Ectodermal cell (in vitro differentiated cells): ENCODE data around the gene DCAF12.

ENCODE experiments used
- H3K27ac ChIP-seq: 2 replicates; pipeline ENCODE4 v1.7.0; 2013; ENCODE audit warnings: mild to moderate bottlenecking, low read depth, low read length; ENCODE audit not compliant: insufficient read depth, poor library complexity, severe bottlenecking
- H3K27me3 ChIP-seq: 2 replicates; pipeline ENCODE4 v1.7.0; 2013; ENCODE audit warnings: mild to moderate bottlenecking, low read length; ENCODE audit not compliant: insufficient read depth, control insufficient read depth, poor library complexity, severe bottlenecking
- H3K36me3 ChIP-seq: one replicate; pipeline ENCODE4 v1.7.0; 2013; ENCODE audit warnings: low read length; ENCODE audit not compliant: control insufficient read depth, insufficient read depth
- H3K4me1 ChIP-seq: one replicate; pipeline ENCODE4 v1.7.0; 2013; ENCODE audit warnings: low read length; ENCODE audit not compliant: control insufficient read depth, insufficient read depth
- H3K4me3 ChIP-seq: 2 replicates; pipeline ENCODE4 v1.7.0; 2013; ENCODE audit warnings: low read depth, low read length, control low read depth; ENCODE audit not compliant: insufficient read depth
- H3K9me3 ChIP-seq: 2 replicates; pipeline ENCODE4 v1.7.0; 2013; ENCODE audit warnings: mild to moderate bottlenecking, low read length, moderate library complexity; ENCODE audit not compliant: control insufficient read depth
- WGBS, 2 experiments: methylation state at CpG; one replicate each; pipeline ENCODE4 v1.1.7; 2013; ENCODE audit warnings: missing lambda C conversion rate in 2 of 2; 5-methylcytosine and 5-hydroxymethylcytosine counted together

The DCAF12 gene

DNA sequence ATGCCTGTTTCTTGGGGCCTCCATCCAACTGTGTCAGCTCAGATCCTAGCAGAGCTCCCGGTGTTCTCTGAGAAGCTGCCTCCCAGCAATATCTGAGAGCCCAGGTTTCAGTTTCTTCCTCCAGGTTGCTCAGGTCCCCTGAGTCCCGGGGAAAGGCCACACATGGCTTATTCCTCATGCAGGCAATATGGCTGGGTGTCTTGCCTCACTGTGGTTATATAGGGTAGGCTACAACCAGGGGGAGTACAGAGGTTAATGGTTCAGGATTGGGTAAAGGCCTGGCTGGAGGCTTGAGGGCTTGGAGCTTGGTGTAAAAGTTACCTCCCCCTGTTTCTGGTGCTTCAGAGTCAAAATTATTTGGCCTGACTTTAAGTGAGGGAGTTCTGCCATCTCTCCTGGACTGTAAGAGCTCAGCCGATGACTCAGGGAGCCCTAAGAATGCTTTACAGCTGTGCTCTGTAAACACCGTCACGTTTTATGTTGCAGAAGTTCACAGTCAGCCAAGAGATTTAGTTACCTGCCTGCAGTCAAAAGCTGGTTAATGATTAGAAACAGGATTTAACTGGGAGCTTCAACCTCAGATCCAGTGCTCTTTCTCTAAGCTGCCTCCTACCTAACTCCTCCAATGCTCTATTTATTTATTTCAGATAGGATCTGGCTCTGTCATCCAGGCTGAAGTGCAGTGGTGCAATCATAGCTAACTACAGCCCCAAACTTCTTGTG lies 53.5 kb downstream of the DCAF12 start:
- no peak overlapping the region for H3K4me3 ChIP-seq
- H3K27ac ChIP-seq: no peak overlapping the region
- H3K27me3 ChIP-seq: no peaks in the 10 kb centered on the region
- H3K36me3 ChIP-seq: no peaks in the 10 kb centered on the region
- H3K4me1 ChIP-seq: no peaks in the 10 kb centered on the region
- WGBS, 2 experiments: 83 to 85% methylated on average over 5 of the region's 5 CpGs
- H3K9me3 ChIP-seq: no peaks in the 10 kb centered on the region

DNA sequence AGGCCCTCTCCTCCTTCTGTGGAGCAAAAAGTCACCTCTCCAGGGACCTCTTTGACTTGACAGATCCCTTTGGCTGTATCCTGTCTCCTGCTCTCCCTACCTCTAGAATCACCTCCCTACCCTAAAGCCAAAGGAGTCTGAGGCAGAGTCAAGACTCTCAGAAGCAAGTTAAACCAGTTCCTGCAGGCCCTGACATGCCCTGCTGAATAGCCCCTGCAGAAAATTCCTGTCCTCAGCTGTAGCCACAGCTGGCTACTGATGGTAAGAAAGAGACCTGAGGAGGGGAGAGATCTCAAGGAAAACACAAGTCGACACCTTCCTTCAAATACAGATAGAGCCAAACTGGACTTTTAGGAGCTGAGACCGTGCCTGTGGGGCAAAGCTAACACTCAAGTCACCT lies 54.1 kb downstream of the DCAF12 start:
- no peak overlapping the region for H3K27ac ChIP-seq
- no peak overlapping the region for H3K4me3 ChIP-seq
- no peaks in the 10 kb centered on the region for H3K27me3 ChIP-seq
- H3K36me3 ChIP-seq: no peaks in the 10 kb centered on the region
- H3K4me1 ChIP-seq: no peaks in the 10 kb centered on the region
- H3K9me3 ChIP-seq: no peaks in the 10 kb centered on the region
- 85 to 94% methylated on average over 2 of the region's 2 CpGs for WGBS, 2 experiments

DNA sequence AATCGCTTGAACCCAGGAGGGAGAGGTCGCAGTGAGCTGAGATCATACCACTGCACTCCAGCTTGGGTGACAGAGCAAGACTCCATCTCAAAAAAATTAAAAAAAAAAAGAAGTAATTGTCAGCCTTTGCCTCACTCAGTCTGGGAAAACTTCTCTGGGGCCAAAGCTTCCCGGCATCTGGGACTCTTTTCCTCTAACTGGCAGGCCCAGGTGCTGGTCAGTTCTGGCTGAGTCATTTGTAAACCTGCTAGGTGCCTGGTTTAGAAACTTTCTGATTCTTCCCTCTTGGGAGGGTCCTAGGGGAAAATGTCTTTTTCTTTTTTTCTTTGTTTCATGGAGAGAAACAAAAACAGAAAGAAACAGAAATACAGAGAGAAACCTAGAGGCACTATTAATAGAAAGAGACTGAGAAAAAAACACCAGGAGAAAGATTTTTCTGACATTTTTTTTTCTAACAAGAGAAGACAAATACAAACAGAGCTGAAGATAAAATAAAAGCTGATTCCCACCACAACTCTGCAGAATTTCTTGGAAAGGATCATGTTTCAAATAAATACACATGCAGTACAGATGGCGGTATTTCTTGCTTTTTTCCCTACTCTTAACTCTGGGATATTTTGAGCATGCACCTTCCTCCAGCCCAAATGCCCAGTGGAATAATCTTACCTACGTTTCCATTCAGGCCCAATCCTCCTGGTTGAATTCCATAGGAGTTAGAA lies 55.7 kb downstream of the DCAF12 start:
- Histone ChIP-seq H3K36me3 (no peaks in the 10 kb centered on the region), H3K9me3 (no peaks in the 10 kb centered on the region), H3K27me3 (no peaks in the 10 kb centered on the region), H3K4me3 (no peak overlapping the region), H3K4me1 (no peaks in the 10 kb centered on the region), H3K27ac (no peak overlapping the region)
- WGBS, 2 experiments: 91 to 92% methylated on average over 5 of the region's 5 CpGs

DNA sequence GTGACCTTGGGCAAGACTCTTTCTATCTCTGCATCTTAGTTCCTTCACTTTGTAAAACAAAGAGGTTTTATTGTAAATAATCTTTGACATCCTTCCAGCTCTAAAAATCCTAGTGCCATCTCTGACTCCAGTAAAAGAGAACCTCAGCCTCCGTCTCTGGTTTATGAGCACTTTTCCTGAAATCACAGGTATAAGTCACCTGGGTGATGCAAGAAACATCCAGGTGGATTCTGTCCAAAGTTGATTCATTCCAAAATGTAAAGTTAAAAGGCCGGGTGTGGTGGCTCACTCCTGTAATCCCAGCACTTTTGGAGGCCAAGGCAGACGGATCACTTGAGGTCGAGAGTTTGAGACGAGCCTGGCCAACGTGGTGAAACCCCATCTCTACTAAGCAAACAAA lies 56.7 kb downstream of the DCAF12 start:
- Histone ChIP-seq H3K27me3 (no peaks in the 10 kb centered on the region), H3K36me3 (no peaks in the 10 kb centered on the region), H3K4me1 (no peaks in the 10 kb centered on the region), H3K4me3 (no peak overlapping the region), H3K9me3 (no peaks in the 10 kb centered on the region), H3K27ac (no peak overlapping the region)
- WGBS, 2 experiments: 92 to 93% methylated on average over 6 of the region's 6 CpGs

DNA sequence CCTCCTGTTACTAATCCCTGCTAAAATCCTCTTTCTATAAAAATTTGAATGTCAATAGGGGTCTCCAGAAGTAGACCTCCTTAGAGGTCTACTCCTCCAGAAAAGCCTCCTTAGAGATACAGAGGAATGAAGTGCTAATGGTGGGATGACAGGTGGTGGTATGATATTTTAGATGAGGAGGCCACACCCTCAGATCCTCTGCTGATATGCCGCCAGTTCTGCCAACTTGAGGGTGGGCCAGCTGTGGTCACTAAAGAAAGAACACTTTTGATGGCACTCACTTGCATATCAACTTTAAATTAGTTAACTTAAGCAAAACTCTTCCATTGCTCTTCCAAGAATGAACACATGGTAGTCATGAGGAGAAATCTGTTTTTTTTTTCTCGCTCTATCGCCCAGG lies 61.0 kb downstream of the DCAF12 start:
- WGBS, 2 experiments: 94 to 96% methylated on average over 3 of the region's 3 CpGs
- Histone ChIP-seq H3K27me3 (no peaks in the 10 kb centered on the region), H3K4me1 (no peaks in the 10 kb centered on the region), H3K36me3 (no peaks in the 10 kb centered on the region), H3K27ac (no peak overlapping the region), H3K9me3 (no peaks in the 10 kb centered on the region), H3K4me3 (no peak overlapping the region)

DNA sequence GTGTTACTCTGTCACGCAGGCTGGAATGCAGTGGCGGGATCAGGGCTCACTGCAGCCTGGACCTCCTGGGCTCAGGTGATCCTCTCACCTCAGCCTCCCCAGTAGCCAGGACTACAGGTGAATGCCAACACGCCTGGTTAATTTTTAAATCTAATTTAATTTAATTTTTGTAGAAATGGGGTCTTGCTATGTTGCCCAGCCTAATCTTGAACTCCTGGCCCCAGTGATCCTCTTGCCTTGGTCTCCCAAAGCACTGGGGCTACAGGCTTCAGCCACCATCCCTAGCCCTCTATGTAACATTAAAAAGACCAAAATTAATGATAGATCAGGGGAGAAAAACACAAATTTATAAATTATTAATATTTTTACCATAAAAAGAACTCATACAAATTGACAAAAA lies 66.5 kb downstream of the DCAF12 start:
- H3K27me3 ChIP-seq: no peaks in the 10 kb centered on the region
- H3K27ac ChIP-seq: no peak overlapping the region
- H3K9me3 ChIP-seq: no peaks in the 10 kb centered on the region
- no peaks in the 10 kb centered on the region for H3K4me1 ChIP-seq
- 89 to 92% methylated on average over 2 to 3 of the region's 3 CpGs for WGBS, 2 experiments
- no peaks in the 10 kb centered on the region for H3K36me3 ChIP-seq
- no peak overlapping the region for H3K4me3 ChIP-seq

DNA sequence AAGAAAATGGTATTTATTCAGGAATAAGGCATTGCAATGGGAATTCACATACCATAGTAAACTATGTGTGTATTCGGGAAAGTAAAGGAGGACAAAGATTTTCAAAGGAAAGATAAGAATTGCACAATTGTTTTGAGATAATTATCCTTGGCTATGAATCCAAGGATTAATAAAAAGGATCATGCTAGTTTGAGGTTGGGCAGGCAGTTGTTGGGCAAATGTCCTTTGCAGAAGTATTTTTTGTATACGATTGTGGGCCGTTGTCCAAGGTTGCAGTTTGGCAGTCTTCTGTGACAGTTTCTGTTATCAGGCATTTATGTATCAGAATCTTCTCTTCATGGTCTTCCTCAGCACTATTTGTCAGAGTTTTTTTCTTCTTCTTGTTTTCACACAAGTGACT lies 67.2 kb downstream of the DCAF12 start:
- Histone ChIP-seq H3K27me3 (no peaks in the 10 kb centered on the region), H3K4me1 (no peaks in the 10 kb centered on the region), H3K4me3 (no peak overlapping the region), H3K36me3 (no peaks in the 10 kb centered on the region), H3K9me3 (no peaks in the 10 kb centered on the region), H3K27ac (no peak overlapping the region)
- WGBS, 2 experiments: 88 to 96% methylated on average over 3 of the region's 3 CpGs

DNA sequence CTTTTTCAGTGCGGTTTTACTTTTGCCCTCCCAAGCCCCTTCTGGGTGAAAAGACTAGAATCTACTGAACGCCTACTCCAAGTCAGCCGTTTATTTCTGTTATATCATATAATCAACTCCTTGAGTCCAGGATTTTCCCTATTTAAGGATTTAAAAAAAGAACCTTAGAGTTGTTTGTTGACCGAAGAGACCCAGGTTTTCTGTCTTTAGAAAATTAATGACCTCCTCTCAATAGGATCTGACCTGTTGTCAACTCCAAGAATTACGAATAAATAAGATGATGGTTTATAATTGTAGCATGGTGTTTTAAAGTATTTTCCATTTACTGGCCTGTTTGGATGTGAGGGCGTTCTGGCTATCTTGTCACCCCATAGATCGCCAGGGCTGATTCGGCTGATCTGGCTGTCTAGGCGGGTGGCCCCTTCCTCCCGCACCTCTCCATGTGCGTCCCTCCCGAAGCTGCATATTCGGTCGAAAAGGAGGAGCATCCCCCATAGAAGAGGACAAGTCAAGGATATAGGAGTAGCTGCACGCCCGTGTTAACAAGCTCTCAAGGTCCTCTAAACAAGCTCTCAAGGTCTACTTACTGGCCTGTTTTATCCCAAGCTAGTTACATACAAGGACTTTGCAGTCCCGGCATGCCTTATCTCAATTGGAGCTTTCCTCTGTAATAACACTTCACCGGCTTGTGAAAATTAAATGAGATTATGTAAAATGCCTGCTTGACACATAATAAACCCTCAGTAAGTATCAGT lies 76.7 kb downstream of the DCAF12 start:
- WGBS, 2 experiments: 71 to 74% methylated on average over 18 of the region's 18 CpGs
- H3K4me1 ChIP-seq: peaks cover 9% of the 10 kb centered on the region
- H3K36me3 ChIP-seq: no peaks in the 10 kb centered on the region
- H3K27ac ChIP-seq: peak overlapping the region; percentile 98
- peak overlapping the region; percentile 96 for H3K4me3 ChIP-seq
- no peaks in the 10 kb centered on the region for H3K27me3 ChIP-seq
- H3K9me3 ChIP-seq: no peaks in the 10 kb centered on the region

DNA sequence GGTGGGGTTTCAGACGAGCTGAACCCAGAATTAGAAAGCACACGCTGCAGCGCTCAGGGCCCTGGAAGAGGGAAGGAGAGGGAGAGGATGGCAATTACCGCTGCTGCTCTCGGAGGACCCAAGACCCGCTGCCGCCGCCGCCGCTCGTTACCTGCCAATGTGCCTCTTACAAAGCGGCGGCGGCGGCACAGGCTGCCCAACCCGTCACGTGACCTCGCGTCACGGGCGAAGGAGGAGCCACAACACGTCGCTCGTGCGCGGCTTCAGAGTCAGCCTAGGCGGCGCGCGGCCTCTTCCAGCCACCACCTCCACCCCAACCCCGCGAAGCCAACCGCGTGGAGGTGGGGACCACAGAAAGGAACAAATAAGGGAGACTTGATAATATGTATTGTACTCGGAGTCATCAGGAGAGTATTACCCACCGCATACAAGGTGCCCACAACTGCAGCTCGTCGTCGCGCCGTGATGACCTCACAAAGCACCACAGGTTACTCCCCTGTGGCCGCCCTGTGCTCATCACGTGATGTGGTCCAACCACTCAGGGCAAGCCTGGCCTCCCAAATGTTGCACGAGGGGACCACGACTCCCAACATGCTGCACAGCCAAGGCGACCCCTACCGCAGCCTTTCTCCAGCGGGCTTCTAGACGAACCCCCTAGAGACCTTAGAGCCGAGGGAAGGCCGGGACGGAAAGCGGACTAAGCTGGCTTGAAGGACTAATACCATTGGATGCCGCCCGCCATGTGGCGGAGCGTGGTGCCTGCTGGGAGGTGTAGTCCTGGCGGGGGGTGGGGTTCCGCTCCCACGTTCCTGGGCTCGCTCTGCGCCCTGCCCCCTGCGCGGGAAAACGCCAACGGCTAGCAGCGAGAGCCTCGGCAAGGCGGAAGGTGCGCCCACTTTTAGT lies 77.5 kb downstream of the DCAF12 start, which contains the start of gene UBAP2:
Gene UBAP2 (minus strand): TSS at position 161 of the 903 bp plus-strand sequence. CDS start 31,739 bp downstream, outside the sequence.
- no peaks in the 10 kb centered on the region for H3K27me3 ChIP-seq
- H3K4me1 ChIP-seq: peaks cover 9% of the 10 kb centered on the region
- H3K27ac ChIP-seq: peak within 1 kb of the TSS; percentile 98
- no peaks in the 10 kb centered on the region for H3K36me3 ChIP-seq
- H3K9me3 ChIP-seq: no peaks in the 10 kb centered on the region
- 0% methylated on average over 70 of the region's 70 CpGs for WGBS, 2 experiments
- H3K4me3 ChIP-seq: peak within 1 kb of the TSS; percentile 96
